Measurements from ENCODE around the gene PUSL1. TPM values are rescaled to one million over a fixed set of nuclear protein-coding genes. Genes with fewer than 3 reads are reported as not detected.
"Not testable (repeated sequence)": the region's sequence is repeated elsewhere in the genome, so short reads cannot be mapped to it uniquely, and the experiment has no call there.

PUSL1 gene
- total RNA-seq, 2 experiments from 2014 or later, result 23.9 to 25.4 TPM

DNA sequence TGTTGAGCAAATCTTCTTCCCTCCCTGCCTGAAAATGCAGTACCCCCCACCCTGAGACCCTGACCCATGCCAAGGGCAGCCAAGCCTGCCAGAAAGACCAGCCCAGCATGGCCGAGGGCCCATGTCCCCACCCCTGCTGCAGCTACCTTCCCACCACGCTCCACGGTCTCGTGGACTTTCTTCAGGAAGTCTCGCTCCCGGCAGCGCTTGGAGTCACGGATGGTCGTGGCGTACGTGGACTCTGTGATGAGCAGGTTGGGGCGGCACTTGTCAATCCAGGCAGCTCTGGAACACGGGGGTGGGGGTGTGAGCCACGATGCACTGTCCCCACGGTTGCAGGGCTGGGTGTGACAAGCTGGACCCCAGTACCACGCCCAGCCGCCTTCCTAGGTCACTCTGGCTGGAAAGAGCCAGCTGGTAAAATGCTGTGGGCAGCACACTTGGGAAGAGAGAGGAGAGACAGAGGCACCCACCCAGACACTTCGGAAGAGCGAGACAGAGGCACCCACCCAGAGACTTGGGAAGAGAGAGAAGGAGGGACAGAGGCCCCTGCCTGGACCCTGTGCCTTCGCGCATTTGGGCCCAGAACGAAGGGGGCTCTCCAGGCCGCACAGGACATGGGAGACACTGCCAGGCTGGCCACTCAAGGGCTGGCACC is 6.4 kb downstream of the PUSL1 start:
- no peak for ATAC-seq
- Mint-ChIP-seq H3K9me3 (no peaks in the 10 kb centered on the region), H3K36me3 (ENCODE audit: low read depth) (peaks cover 28% of the 10 kb centered on the region), H3K4me3 (no peak overlapping the region), H3K4me1 (ENCODE audit: low read depth) (no peaks in the 10 kb centered on the region), H3K27me3 (no peaks in the 10 kb centered on the region), H3K27ac (no peak overlapping the region)
- intact Hi-C loops (cut with micrococcal nuclease), result no loop called here
- DNase-seq, result no peak
- POLR2A ChIA-PET, result interaction anchor here (0.6 to 2.1 kb wide), 6 partner anchors 8 to 161 kb away, joined by 3 to 5 read pairs (median 3); no protein-coding TSS in a partner anchor
- CTCF ChIA-PET, result no interaction called here
- TF ChIP-seq CTCF (IDR thresholded peaks at IDR 0.05), result no peak

DNA sequence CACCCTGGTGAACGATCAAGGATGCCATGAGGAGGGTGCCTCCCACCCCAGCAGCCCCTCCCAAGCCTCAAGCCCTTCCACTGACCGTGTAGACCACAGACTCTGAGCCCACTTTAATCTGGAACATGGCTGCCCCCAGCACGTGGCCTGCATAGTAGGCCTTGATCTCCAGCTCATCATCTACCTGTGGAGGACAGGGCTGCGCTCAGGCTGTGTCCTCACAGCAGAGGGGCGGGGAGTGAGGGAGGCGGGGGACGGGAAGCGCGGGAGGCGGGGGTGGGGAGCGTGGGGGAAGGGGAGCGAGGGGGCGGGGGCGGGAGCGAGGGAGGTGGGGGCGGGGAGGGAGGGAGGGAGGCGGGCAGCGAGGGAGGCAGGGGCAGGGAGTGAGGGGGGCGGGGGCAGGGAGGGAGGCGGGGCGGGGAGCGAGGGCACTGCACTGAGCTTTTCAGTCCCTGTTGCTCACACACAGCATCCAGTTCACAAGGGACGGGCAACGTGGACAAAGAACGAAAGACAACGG is 7.1 kb downstream of the PUSL1 start:
- DNase-seq, result no peak
- Mint-ChIP-seq H3K27ac (no peak overlapping the region), H3K4me3 (no peak overlapping the region), H3K36me3 (ENCODE audit: low read depth) (peaks cover 31% of the 10 kb centered on the region), H3K9me3 (no peaks in the 10 kb centered on the region), H3K27me3 (no peaks in the 10 kb centered on the region), H3K4me1 (ENCODE audit: low read depth) (peaks cover 3% of the 10 kb centered on the region)
- no peak for TF ChIP-seq CTCF (IDR thresholded peaks at IDR 0.05)
- ChIA-PET POLR2A (interaction anchor here (0.6 to 1.1 kb wide), 4 partner anchors 10 to 161 kb away, joined by 3 read pairs; no protein-coding TSS in a partner anchor), CTCF (no interaction called here)
- ATAC-seq, result no peak
- intact Hi-C loops (cut with micrococcal nuclease), result no loop called here

DNA sequence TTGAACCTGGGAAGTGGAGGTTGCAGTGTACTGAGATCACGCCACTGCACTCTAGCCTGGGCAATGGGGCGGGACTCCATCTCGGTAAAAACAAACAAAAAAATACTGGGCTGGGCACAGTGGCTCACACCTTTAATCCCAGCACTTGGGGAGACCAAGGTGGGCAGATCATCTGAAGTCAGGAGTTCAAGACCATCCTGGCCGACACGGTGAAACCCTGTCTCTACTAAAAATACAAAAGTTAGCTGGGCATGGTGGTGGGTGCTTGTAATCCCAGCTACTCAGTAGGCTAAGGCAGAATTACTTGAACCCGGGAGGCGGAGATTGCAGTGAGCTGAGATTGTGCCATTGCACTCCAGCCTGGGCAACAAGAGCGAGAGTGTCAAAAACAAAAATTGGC is 7.8 kb downstream of the PUSL1 start:
- POLR2A ChIA-PET; DNase-seq; CTCF ChIA-PET; H3K27ac Mint-ChIP-seq; intact Hi-C loops (cut with micrococcal nuclease); H3K9me3 Mint-ChIP-seq; ATAC-seq; H3K4me1 Mint-ChIP-seq (ENCODE audit: low read depth); H3K4me3 Mint-ChIP-seq; H3K27me3 Mint-ChIP-seq: not testable (repeated sequence)
- H3K36me3 Mint-ChIP-seq (ENCODE audit: low read depth), result peaks cover 31% of the 10 kb centered on the region

DNA sequence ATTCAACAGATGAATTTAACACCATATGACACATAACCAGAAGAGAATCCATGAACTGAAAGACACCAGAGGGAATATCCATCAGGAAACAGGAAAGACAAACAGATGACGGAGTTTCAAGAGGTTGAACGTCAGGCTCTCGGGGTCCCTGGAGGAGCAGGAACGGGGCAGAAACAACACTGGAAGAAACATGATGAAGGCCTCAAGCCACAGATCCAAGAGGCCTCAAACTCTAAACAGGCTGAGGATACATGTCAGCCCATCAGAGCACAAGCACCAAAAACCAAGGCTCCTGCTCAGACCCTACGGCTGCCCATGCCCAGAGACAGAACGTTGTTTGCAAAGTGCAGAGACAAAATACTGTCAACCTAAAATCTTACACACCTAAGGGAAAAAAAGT is 9.0 kb downstream of the PUSL1 start:
- no peak for TF ChIP-seq CTCF (IDR thresholded peaks at IDR 0.05)
- ChIA-PET POLR2A (interaction anchor here (0.7 kb wide), 2 partner anchors 20 to 246 kb away, joined by 3 to 4 read pairs; no protein-coding TSS in a partner anchor), CTCF (no interaction called here)
- H3K9me3 Mint-ChIP-seq, result no peaks in the 10 kb centered on the region
- no peaks in the 10 kb centered on the region for H3K27me3 Mint-ChIP-seq
- no peak overlapping the region for H3K4me3 Mint-ChIP-seq
- H3K36me3 Mint-ChIP-seq (ENCODE audit: low read depth), result peaks cover 33% of the 10 kb centered on the region
- H3K27ac Mint-ChIP-seq, result no peak overlapping the region
- ATAC-seq, result no peak
- H3K4me1 Mint-ChIP-seq (ENCODE audit: low read depth), result peaks cover 13% of the 10 kb centered on the region
- DNase-seq, result no peak
- intact Hi-C loops (cut with micrococcal nuclease), result no loop called here

- H3K4me1 Mint-ChIP-seq (ENCODE audit: low read depth), result peaks cover 17% of the 10 kb centered on the region
- CTCF ChIA-PET, result no interaction called here
- H3K4me3 Mint-ChIP-seq, result no peak overlapping the region
- POLR2A ChIA-PET, result interaction anchor here (3.2 kb wide), 1 partner anchor 9 kb away, joined by 9 read pairs; no protein-coding TSS in a partner anchor
- H3K36me3 Mint-ChIP-seq (ENCODE audit: low read depth), result peaks cover 28% of the 10 kb centered on the region
- no peaks in the 10 kb centered on the region for H3K27me3 Mint-ChIP-seq
- ATAC-seq (no peak), DNase-seq (no peak)
- H3K9me3 Mint-ChIP-seq, result no peaks in the 10 kb centered on the region
- H3K27ac Mint-ChIP-seq, result no peak overlapping the region
- intact Hi-C loops (cut with micrococcal nuclease), result no loop called here
- TF ChIP-seq CTCF (IDR thresholded peaks at IDR 0.05), result no peak
These were observed 9.8 kb downstream of the PUSL1 start for GRCh38 chr1:1318131-1318652.

All from activated CD8-positive, alpha-beta T cell treated with anti-CD3 and anti-CD28 coated beads for 36 hours (primary cell).